Endodermal cell (in vitro differentiated cells): ENCODE results near the gene PRKCE. TPM values are rescaled to one million over a fixed set of nuclear protein-coding genes. Genes with fewer than 3 reads are reported as not detected.

ENCODE experiments used
- DNase-seq: peaks from one replicate; pipeline ENCODE4 v3.0.0-alpha.2; 2017
- H3K27ac ChIP-seq: 2 replicates; pipeline ENCODE4 v1.5.1; 2013; ENCODE audit warnings: mild to moderate bottlenecking, low read depth, low read length, moderate library complexity
- H3K27me3 ChIP-seq: 2 replicates; pipeline ENCODE4 v1.6.1; 2013; ENCODE audit warnings: mild to moderate bottlenecking, low read length, moderate library complexity; ENCODE audit not compliant: insufficient read depth, control insufficient read depth, poor library complexity, severe bottlenecking
- H3K36me3 ChIP-seq: 2 replicates; pipeline ENCODE4 v1.7.0; 2013; ENCODE audit warnings: mild to moderate bottlenecking, low read length, moderate library complexity; ENCODE audit not compliant: control insufficient read depth, insufficient read depth
- H3K4me1 ChIP-seq: one replicate; pipeline ENCODE4 v1.7.0; 2013; ENCODE audit warnings: low read length; ENCODE audit not compliant: control insufficient read depth, insufficient read depth
- H3K4me3 ChIP-seq: 2 replicates; pipeline ENCODE4 v1.5.1; 2013; ENCODE audit warnings: mild to moderate bottlenecking, low read length, moderate library complexity
- H3K9ac ChIP-seq: 2 replicates; pipeline ENCODE4 v1.6.1; 2013; ENCODE audit warnings: mild to moderate bottlenecking, low read length, moderate library complexity; ENCODE audit not compliant: poor library complexity, severe bottlenecking; ENCODE audit errors: extremely low read depth
- H3K9me3 ChIP-seq: 2 replicates; pipeline ENCODE4 v1.6.1; 2013; ENCODE audit warnings: mild to moderate bottlenecking, low read length, moderate library complexity; ENCODE audit not compliant: control insufficient read depth
- H3K27ac Mint-ChIP-seq: 2 replicates; pipeline ENCODE4 v1.8.0; 2020; ENCODE audit warnings: mixed read lengths
- H3K27me3 Mint-ChIP-seq: 2 replicates; pipeline ENCODE4 v1.8.0; 2021; ENCODE audit warnings: mild to moderate bottlenecking, mixed read lengths; ENCODE audit not compliant: insufficient read depth
- H3K36me3 Mint-ChIP-seq: 2 replicates; pipeline ENCODE4 v1.8.0; 2020; ENCODE audit warnings: low read depth, mixed read lengths
- H3K4me1 Mint-ChIP-seq: 2 replicates; pipeline ENCODE4 v1.8.0; 2020; ENCODE audit warnings: mixed read lengths
- H3K4me3 Mint-ChIP-seq: 2 replicates; pipeline ENCODE4 v1.8.0; 2020; ENCODE audit warnings: mild to moderate bottlenecking, moderate library complexity, mixed read lengths
- H3K9me3 Mint-ChIP-seq: 2 replicates; pipeline ENCODE4 v1.8.0; 2020; ENCODE audit warnings: mild to moderate bottlenecking, mixed read lengths
- CTCF ChIP-seq: fragments of 200-600 bp; sonication (generic); conservative IDR thresholded peaks from 2 replicates; pipeline ENCODE4 v1.5.0; 2021; ENCODE audit warnings: antibody characterized with exemption, mild to moderate bottlenecking
- WGBS, 2 experiments: methylation state at CpG; one replicate each; pipeline versions ENCODE4 v1.1.5 to v1.1.7; 2013; ENCODE audit warnings: missing lambda C conversion rate in 2 of 2, mixed read lengths in 1 of 2; ENCODE audit not compliant: insufficient coverage in 1 of 2, insufficient read length in 1 of 2; 5-methylcytosine and 5-hydroxymethylcytosine counted together
- total RNA-seq, 2 donors: library from RNA; stranded (reverse); fragmentation: NEBNext Ultra II Directional in 1 of 2; extraction: Animal tissue kit (Norgen Biotek cat#: 25700) in 1 of 2; gene quantifications; 2 replicates in 1 of 2; 3 replicates in 1 of 2; pipeline ENCODE4 v1.2.1, GENCODE V29; 2021

Gene PRKCE
- total RNA-seq, 2 donors from 2014 or later = 1.4 to 1.7 TPM

- H3K9me3 ChIP-seq = no peaks in the 10 kb centered on the region
- 93 to 100% methylated on average over 5 to 9 of the region's 9 CpGs for WGBS, 2 experiments
- Mint-ChIP-seq H3K27ac (no peak overlapping the region), H3K4me1 (peaks cover 27% of the 10 kb centered on the region), H3K9me3 (no peaks in the 10 kb centered on the region), H3K36me3 (no peaks in the 10 kb centered on the region), H3K27me3 (peaks cover 31% of the 10 kb centered on the region), H3K4me3 (no peak overlapping the region)
- H3K4me3 ChIP-seq = no peak overlapping the region
- TF ChIP-seq CTCF = no peak
- DNase-seq = no peak
- H3K4me1 ChIP-seq = peaks cover 15% of the 10 kb centered on the region
- H3K27me3 ChIP-seq = peaks cover 7% of the 10 kb centered on the region
- no peak overlapping the region for H3K9ac ChIP-seq
- no peak overlapping the region for H3K27ac ChIP-seq
- no peaks in the 10 kb centered on the region for H3K36me3 ChIP-seq
Measured at GRCh38 chr2:46167406-46167805, 515.9 kb downstream of the PRKCE start.

GRCh38 chr2:46167924-46168323 lies 516.4 kb downstream of the PRKCE start:
- no peak for TF ChIP-seq CTCF

GRCh38 chr2:46169467-46169866 lies 518.0 kb downstream of the PRKCE start:
- H3K4me3 ChIP-seq = no peak overlapping the region
- Mint-ChIP-seq H3K4me1 (peaks cover 33% of the 10 kb centered on the region), H3K9me3 (no peaks in the 10 kb centered on the region), H3K36me3 (no peaks in the 10 kb centered on the region), H3K27ac (no peak overlapping the region), H3K27me3 (peaks cover 20% of the 10 kb centered on the region), H3K4me3 (no peak overlapping the region)
- no peak for TF ChIP-seq CTCF
- H3K36me3 ChIP-seq = no peaks in the 10 kb centered on the region
- no peak overlapping the region for H3K9ac ChIP-seq
- peaks cover 1% of the 10 kb centered on the region for H3K27me3 ChIP-seq
- DNase-seq = no peak
- H3K9me3 ChIP-seq = no peaks in the 10 kb centered on the region
- peaks cover 15% of the 10 kb centered on the region for H3K4me1 ChIP-seq
- 83 to 91% methylated on average over 6 of the region's 6 CpGs for WGBS, 2 experiments
- no peak overlapping the region for H3K27ac ChIP-seq

More at GRCh38 chr2:46167924-46168323, 516.4 kb downstream of the PRKCE start:
- no peak overlapping the region for H3K4me3 Mint-ChIP-seq
- Histone ChIP-seq H3K9me3 (no peaks in the 10 kb centered on the region), H3K27me3 (peaks cover 7% of the 10 kb centered on the region), H3K27ac (no peak overlapping the region), H3K4me3 (no peak overlapping the region), H3K9ac (no peak overlapping the region), H3K4me1 (peaks cover 15% of the 10 kb centered on the region), H3K36me3 (no peaks in the 10 kb centered on the region)
- H3K4me1 Mint-ChIP-seq = peaks cover 27% of the 10 kb centered on the region
- peaks cover 27% of the 10 kb centered on the region for H3K27me3 Mint-ChIP-seq
- H3K9me3 Mint-ChIP-seq = no peaks in the 10 kb centered on the region
- 81 to 89% methylated on average over 3 of the region's 3 CpGs for WGBS, 2 experiments
- no peak for DNase-seq
- H3K36me3 Mint-ChIP-seq = no peaks in the 10 kb centered on the region
- H3K27ac Mint-ChIP-seq = no peak overlapping the region
